B cell (primary cell): ENCODE results near the gene RLN3. TPM values are rescaled to one million over a fixed set of nuclear protein-coding genes. Genes with fewer than 3 reads are reported as not detected.
A peak's percentile ranks its signal among the peaks of the same experiment; 100 is the strongest.

Source experiments
- ATAC-seq: fragments of 200-7000 bp; cut with Tn5 transposase; one replicate; pipeline ENCODE4 v1.10.0; 2021; ENCODE audit warnings: low read depth, mild to moderate bottlenecking, moderate number of reproducible peaks, moderate library complexity
- CTCF ChIA-PET: fragments of 350-600 bp; sonication (Branson Sonifier 250); formaldehyde crosslinking; loops from one replicate; lab custom pipeline; 2021; ENCODE audit warnings: antibody characterized with exemption, inconsistent platforms; lab: Charles Lee
- POLR2A ChIA-PET: fragments of 350-600 bp; sonication (Branson Sonifier 250); formaldehyde crosslinking; loops from one replicate; lab custom pipeline; 2021; ENCODE audit warnings: antibody characterized with exemption; lab: Charles Lee
- DNase-seq: peaks from one replicate; pipeline ENCODE4 v3.0.0; 2013
- H2AFZ ChIP-seq: 2 replicates; pipeline ENCODE4 v1.6.1; 2012; ENCODE audit warnings: mild to moderate bottlenecking, low read depth, low read length; ENCODE audit not compliant: insufficient read depth, poor library complexity, severe bottlenecking
- H3K27ac ChIP-seq, 2 donors: 1 replicate in 1 of 2; 2 replicates in 1 of 2; pipeline ENCODE4 v1.5.1; 2012 to 2013; ENCODE audit warnings: low read length in 2 of 2, mild to moderate bottlenecking in 2 of 2, moderate library complexity in 1 of 2
- H3K27me3 ChIP-seq, 4 experiments: fragments of 200-600 bp in 1 of 4; sonication (generic) in 1 of 4; replicated peaks in 1 of 4; 1 replicate in 2 of 4; 2 replicates in 2 of 4; pipeline versions ENCODE4 v1.6.1 to v1.7.0; 2013 to 2016; ENCODE audit warnings: low read length in 3 of 4, mild to moderate bottlenecking in 2 of 4, mixed read lengths in 1 of 4, moderate library complexity in 1 of 4; ENCODE audit not compliant: insufficient read depth in 4 of 4, control insufficient read depth in 3 of 4; ENCODE audit errors: control extremely low read depth in 1 of 4
- H3K36me3 ChIP-seq, 2 experiments: replicated peaks in 1 of 2; 1 replicate in 1 of 2; 2 replicates in 1 of 2; pipeline versions ENCODE4 v1.6.1 to v1.7.1; 2013; ENCODE audit warnings: low read length in 1 of 2; ENCODE audit not compliant: insufficient read depth in 2 of 2, control insufficient read depth in 1 of 2; ENCODE audit errors: control extremely low read depth in 1 of 2, extremely low read depth in 1 of 2
- H3K4me1 ChIP-seq, 2 donors: fragments of 200-600 bp in 1 of 2; sonication (generic) in 1 of 2; 1 replicate in 1 of 2; 2 replicates in 1 of 2; pipeline versions ENCODE4 v1.5.1 to v1.6.1; 2013 to 2017; ENCODE audit warnings: low read length in 2 of 2; ENCODE audit not compliant: control insufficient read depth in 2 of 2, insufficient read depth in 2 of 2
- H3K4me2 ChIP-seq: replicated peaks from 2 replicates; pipeline ENCODE3; 2012; ENCODE audit warnings: mild to moderate bottlenecking, low read depth, low read length; ENCODE audit not compliant: poor library complexity, severe bottlenecking
- H3K4me3 ChIP-seq, 5 experiments: fragments of 200-600 bp in 1 of 5; sonication (generic) in 1 of 5; 1 replicate in 3 of 5; 2 replicates in 2 of 5; pipeline versions ENCODE4 v1.5.1 to v1.7.0; 2011 to 2016; ENCODE audit warnings: low read length in 4 of 5, mild to moderate bottlenecking in 4 of 5, low read depth in 2 of 5, control low read depth in 1 of 5, moderate library complexity in 1 of 5; ENCODE audit not compliant: insufficient read depth in 1 of 5; ENCODE audit errors: control extremely low read depth in 1 of 5, extremely low read depth in 1 of 5
- H3K79me2 ChIP-seq: fragments of 200-600 bp; sonication (generic); one replicate; pipeline ENCODE4 v1.6.0; 2016; ENCODE audit warnings: low read length; ENCODE audit not compliant: control insufficient read depth, insufficient read depth
- H3K9ac ChIP-seq: fragments of 200-600 bp; sonication (generic); 2 replicates; pipeline ENCODE4 v1.6.1; 2017; ENCODE audit warnings: mild to moderate bottlenecking, low read length, moderate library complexity
- H3K9me3 ChIP-seq, 3 donors: one replicate each; pipeline versions ENCODE4 v1.6.1 to v1.7.1; 2013; ENCODE audit warnings: low read length in 2 of 3; ENCODE audit not compliant: control insufficient read depth in 2 of 3, insufficient read depth in 1 of 3; ENCODE audit errors: control extremely low read depth in 1 of 3
- H4K20me1 ChIP-seq: 2 replicates; pipeline ENCODE4 v1.6.0; 2012; ENCODE audit warnings: mild to moderate bottlenecking, low read length; ENCODE audit not compliant: insufficient read depth, control insufficient read depth, poor library complexity, severe bottlenecking
- H3K27ac Mint-ChIP-seq: one replicate; pipeline ENCODE4 v1.8.0; 2021; ENCODE audit warnings: mixed read lengths
- H3K27me3 Mint-ChIP-seq: one replicate; pipeline ENCODE4 v1.8.0; 2021; ENCODE audit warnings: mixed read lengths
- H3K4me1 Mint-ChIP-seq: one replicate; pipeline ENCODE4 v1.8.0; 2021; ENCODE audit warnings: mixed read lengths
- H3K4me3 Mint-ChIP-seq: one replicate; pipeline ENCODE4 v1.8.0; 2021; ENCODE audit warnings: mixed read lengths
- H3K9me3 Mint-ChIP-seq: one replicate; pipeline ENCODE4 v1.8.0; 2022; ENCODE audit warnings: mixed read lengths; ENCODE audit not compliant: insufficient read depth
- EZH2 ChIP-seq: IDR thresholded peaks from 2 replicates; pipeline ENCODE4 v1.6.1; 2012; ENCODE audit warnings: borderline replicate concordance, low read depth, mild to moderate bottlenecking, moderate library complexity, low read length; ENCODE audit not compliant: insufficient read depth, poor library complexity, severe bottlenecking
- WGBS: methylation state at CpG from one replicate; pipeline ENCODE4 v1.1.5; 2013; ENCODE audit warnings: missing lambda C conversion rate; ENCODE audit not compliant: insufficient coverage; 5-methylcytosine and 5-hydroxymethylcytosine counted together
- intact Hi-C: fragments of 100-400 bp; cut with micrococcal nuclease; formaldehyde crosslinking; loops from one replicate; pipeline ENCODE4 v1.10.0; 2022
- polyA plus RNA-seq: library from polyadenylated mRNA; depleted of rRNA; stranded (reverse); fragments of >200 nt; gene quantifications from 2 replicates; pipeline ENCODE4 v1.2.3, GENCODE V29; 2012
- total RNA-seq, 2 donors: library from RNA; stranded (reverse); fragments of 120-200 nt in 1 of 2; gene quantifications; 1 replicate in 1 of 2; 2 replicates in 1 of 2; pipeline versions ENCODE4 v1.2.3 to v1.2.4, GENCODE V29; 2013 to 2022
- TF ChIP-seq, protein P1 (sequence below): fragments of 200-600 bp; IDR thresholded peaks from one replicate; pipeline ENCODE4 v1.8.0; 2022; ENCODE audit warnings: antibody characterized with exemption, mild to moderate bottlenecking

RLN3 gene
- total and polyA plus RNA-seq, 2 donors (not counting 1 experiment from before 2014, with no cell fraction given): 0.42 TPM; not detected in 1

DNA sequence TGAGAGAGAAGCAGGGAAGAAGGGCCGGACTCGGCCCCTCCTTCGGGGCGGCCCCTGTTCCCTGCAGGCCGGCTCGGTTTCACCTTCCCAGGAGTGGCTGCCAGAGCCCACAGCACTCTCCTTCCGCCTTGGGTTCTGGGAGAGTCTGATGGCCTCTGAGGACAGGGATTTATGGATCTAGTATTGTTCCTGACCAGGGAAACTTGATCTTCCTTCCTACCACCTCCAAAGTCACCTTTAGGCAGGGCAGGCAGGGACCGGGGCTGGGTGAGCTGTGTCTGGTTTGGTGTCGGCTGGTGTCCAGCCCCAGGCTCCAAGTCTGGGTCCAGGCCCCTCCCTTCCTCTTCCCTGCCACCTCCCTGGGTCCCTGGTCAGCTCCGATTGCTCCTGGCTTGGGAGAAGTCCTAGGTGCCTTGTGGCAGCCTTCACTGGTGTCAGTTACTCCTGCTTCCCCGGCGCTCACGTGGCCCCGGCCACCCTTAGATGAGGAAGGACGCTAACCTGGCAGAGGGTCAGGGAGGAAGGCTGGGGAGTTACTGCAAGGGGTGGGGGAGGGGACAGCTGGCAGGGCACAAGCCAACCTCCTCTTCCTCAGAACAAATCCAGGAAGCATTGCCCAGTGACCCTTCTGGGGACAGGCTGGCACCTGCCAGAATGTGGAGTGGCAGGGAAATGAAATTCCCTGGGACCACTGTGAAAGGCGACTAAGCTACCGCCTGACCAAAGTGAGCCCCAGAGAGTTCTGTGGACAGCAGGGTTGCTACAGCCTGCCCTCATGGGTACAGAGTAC is 40.7 kb upstream of the RLN3 start:
- DNase-seq: peak; percentile 36
- Histone ChIP-seq H3K27ac (peak overlapping the region; percentile 95 to 99), H3K9me3 (no peaks in the 10 kb centered on the region), H3K79me2 (peaks cover 46% of the 10 kb centered on the region), H3K4me2 (peak overlapping the region; percentile 89), H3K4me1 (peaks cover 51 to 61% of the 10 kb centered on the region in 2 donors), H3K4me3 (peak overlapping the region; percentile 9 to 54 (median 35)), H3K36me3 (peaks cover 0 to 22% of the 10 kb centered on the region in 2 experiments), H2AFZ (peak overlapping the region; percentile 71), H4K20me1 (peaks cover 5% of the 10 kb centered on the region), H3K9ac (peak overlapping the region; percentile 65), H3K27me3 (no peaks in the 10 kb centered on the region)
- ChIA-PET POLR2A (interaction anchor here (0.6 to 3.5 kb wide), 9 partner anchors 11 to 141 kb away, joined by 3 to 42 read pairs (median 3); partner anchors contain the start of genes DCAF15, IL27RA and RFX1), CTCF (interaction anchor here (0.8 to 5.4 kb wide), 10 partner anchors 11 to 108 kb away, joined by 3 to 29 read pairs (median 4); partner anchors contain the start of genes DCAF15 and IL27RA)
- no peak for TF ChIP-seq EZH2
- TF ChIP-seq, protein P1, sequence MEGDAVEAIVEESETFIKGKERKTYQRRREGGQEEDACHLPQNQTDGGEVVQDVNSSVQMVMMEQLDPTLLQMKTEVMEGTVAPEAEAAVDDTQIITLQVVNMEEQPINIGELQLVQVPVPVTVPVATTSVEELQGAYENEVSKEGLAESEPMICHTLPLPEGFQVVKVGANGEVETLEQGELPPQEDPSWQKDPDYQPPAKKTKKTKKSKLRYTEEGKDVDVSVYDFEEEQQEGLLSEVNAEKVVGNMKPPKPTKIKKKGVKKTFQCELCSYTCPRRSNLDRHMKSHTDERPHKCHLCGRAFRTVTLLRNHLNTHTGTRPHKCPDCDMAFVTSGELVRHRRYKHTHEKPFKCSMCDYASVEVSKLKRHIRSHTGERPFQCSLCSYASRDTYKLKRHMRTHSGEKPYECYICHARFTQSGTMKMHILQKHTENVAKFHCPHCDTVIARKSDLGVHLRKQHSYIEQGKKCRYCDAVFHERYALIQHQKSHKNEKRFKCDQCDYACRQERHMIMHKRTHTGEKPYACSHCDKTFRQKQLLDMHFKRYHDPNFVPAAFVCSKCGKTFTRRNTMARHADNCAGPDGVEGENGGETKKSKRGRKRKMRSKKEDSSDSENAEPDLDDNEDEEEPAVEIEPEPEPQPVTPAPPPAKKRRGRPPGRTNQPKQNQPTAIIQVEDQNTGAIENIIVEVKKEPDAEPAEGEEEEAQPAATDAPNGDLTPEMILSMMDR: no peak
- ATAC-seq: no peak
- no peaks in the 10 kb centered on the region for H3K9me3 Mint-ChIP-seq
- 44% methylated on average over 15 of the region's 17 CpGs for WGBS
- H3K27ac Mint-ChIP-seq: peak overlapping the region; percentile 99
- no peaks in the 10 kb centered on the region for H3K27me3 Mint-ChIP-seq
- H3K4me3 Mint-ChIP-seq: peak overlapping the region; percentile 71
- intact Hi-C loops: loop anchor here (2.0 kb wide), 1 partner anchor 26 kb away; no protein-coding TSS in a partner anchor
- peaks cover 60% of the 10 kb centered on the region for H3K4me1 Mint-ChIP-seq
